Nephron (organoid): ENCODE data around the gene DPEP1.
A peak's percentile ranks its signal among the peaks of the same experiment; 100 is the strongest.

Source experiments
- H3K27ac Mint-ChIP-seq, 3 experiments: 2 replicates each; pipeline ENCODE4 v1.8.0; 2020; ENCODE audit warnings: mixed read lengths in 3 of 3, mild to moderate bottlenecking in 2 of 3, moderate library complexity in 1 of 3
- H3K27me3 Mint-ChIP-seq: 2 replicates; pipeline ENCODE4 v1.8.0; 2021; ENCODE audit warnings: low read depth, mild to moderate bottlenecking, moderate library complexity, mixed read lengths
- H3K36me3 Mint-ChIP-seq: 2 replicates; pipeline ENCODE4 v1.8.0; 2020; ENCODE audit warnings: low read depth, mixed read lengths
- H3K4me1 Mint-ChIP-seq: 2 replicates; pipeline ENCODE4 v1.8.0; 2020; ENCODE audit warnings: mixed read lengths
- H3K4me3 Mint-ChIP-seq, 3 experiments: 2 replicates each; pipeline ENCODE4 v1.8.0; 2020; ENCODE audit warnings: mild to moderate bottlenecking in 3 of 3, mixed read lengths in 3 of 3, moderate library complexity in 2 of 3
- H3K9me3 Mint-ChIP-seq: 2 replicates; pipeline ENCODE4 v1.8.0; 2020; ENCODE audit warnings: mixed read lengths
- TF ChIP-seq, protein P1 (sequence below), 3 experiments: fragments of 200-600 bp; sonication (generic); IDR thresholded peaks; one replicate each; pipeline ENCODE4 v1.5.0; 2021; ENCODE audit warnings: antibody characterized with exemption in 3 of 3; ENCODE audit not compliant: unreplicated experiment in 3 of 3

DPEP1 gene

DNA sequence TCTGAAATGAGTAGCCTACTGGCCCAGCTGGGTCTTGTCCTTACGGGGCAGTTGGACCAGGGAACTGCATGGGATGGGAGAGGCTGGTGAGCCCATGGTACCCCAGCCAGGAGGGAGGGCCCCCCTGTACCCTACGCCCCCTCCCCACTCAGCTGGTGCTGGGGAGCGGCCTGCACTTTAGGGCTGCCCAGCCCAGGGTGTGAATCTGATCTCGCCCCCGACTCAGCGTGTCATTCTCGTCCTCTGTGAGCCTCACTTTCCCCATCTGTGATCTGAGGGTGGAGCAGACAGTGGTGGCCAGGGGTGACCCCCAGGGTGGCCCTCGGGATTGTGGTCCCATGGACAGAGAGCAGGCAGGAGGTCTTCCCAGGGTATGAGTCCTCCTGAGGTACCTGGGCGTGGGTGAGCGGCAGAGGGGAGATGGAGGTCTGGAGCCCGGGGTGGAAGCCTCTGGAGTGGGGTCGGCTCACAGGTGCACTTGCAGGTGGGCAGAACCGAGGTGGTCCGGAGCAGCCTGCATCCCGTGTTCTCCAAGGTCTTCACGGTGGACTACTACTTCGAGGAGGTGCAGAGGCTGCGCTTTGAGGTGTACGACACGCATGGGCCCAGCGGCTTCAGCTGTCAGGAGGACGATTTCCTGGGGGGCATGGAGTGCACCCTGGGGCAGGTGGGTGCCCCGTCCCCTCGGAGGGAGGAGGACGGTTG lies 36.2 kb upstream of the DPEP1 start:
- H3K36me3 Mint-ChIP-seq: no peaks in the 10 kb centered on the region
- TF ChIP-seq, protein P1, sequence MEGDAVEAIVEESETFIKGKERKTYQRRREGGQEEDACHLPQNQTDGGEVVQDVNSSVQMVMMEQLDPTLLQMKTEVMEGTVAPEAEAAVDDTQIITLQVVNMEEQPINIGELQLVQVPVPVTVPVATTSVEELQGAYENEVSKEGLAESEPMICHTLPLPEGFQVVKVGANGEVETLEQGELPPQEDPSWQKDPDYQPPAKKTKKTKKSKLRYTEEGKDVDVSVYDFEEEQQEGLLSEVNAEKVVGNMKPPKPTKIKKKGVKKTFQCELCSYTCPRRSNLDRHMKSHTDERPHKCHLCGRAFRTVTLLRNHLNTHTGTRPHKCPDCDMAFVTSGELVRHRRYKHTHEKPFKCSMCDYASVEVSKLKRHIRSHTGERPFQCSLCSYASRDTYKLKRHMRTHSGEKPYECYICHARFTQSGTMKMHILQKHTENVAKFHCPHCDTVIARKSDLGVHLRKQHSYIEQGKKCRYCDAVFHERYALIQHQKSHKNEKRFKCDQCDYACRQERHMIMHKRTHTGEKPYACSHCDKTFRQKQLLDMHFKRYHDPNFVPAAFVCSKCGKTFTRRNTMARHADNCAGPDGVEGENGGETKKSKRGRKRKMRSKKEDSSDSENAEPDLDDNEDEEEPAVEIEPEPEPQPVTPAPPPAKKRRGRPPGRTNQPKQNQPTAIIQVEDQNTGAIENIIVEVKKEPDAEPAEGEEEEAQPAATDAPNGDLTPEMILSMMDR (IDR thresholded peaks at IDR 0.05; ENCODE audit: unreplicated experiment in 3 of 3): no peak
- H3K4me3 Mint-ChIP-seq: peak overlapping the region in 1 of 3 experiments; percentile 19
- H3K9me3 Mint-ChIP-seq: no peaks in the 10 kb centered on the region
- H3K27me3 Mint-ChIP-seq: peaks cover 46% of the 10 kb centered on the region
- H3K4me1 Mint-ChIP-seq: peaks cover 4% of the 10 kb centered on the region
- H3K27ac Mint-ChIP-seq: no peak overlapping the region

DNA sequence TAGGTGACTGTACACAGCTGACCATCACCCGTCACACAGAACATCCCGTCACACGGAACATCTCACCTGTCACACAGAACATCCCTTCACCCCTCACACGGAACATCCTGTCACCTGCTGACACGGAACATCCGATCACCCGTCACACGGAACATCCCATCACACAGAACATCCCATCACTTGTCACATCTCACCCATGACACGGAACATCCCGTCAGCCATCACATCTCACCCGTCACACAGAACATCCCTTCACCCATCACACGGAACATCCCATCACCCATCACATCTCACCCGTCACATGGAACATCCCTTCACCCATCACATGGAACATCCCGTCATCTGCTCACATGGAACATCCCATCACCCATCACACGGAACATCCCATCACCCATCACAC lies 34.1 kb upstream of the DPEP1 start:
- H3K9me3 Mint-ChIP-seq: no peaks in the 10 kb centered on the region
- H3K4me1 Mint-ChIP-seq: no peaks in the 10 kb centered on the region
- H3K27ac Mint-ChIP-seq: no peak overlapping the region
- no peak overlapping the region for H3K4me3 Mint-ChIP-seq
- TF ChIP-seq, protein P1 (IDR thresholded peaks at IDR 0.05; ENCODE audit: unreplicated experiment in 3 of 3): no peak
- H3K36me3 Mint-ChIP-seq: no peaks in the 10 kb centered on the region
- peaks cover 26% of the 10 kb centered on the region for H3K27me3 Mint-ChIP-seq

DNA sequence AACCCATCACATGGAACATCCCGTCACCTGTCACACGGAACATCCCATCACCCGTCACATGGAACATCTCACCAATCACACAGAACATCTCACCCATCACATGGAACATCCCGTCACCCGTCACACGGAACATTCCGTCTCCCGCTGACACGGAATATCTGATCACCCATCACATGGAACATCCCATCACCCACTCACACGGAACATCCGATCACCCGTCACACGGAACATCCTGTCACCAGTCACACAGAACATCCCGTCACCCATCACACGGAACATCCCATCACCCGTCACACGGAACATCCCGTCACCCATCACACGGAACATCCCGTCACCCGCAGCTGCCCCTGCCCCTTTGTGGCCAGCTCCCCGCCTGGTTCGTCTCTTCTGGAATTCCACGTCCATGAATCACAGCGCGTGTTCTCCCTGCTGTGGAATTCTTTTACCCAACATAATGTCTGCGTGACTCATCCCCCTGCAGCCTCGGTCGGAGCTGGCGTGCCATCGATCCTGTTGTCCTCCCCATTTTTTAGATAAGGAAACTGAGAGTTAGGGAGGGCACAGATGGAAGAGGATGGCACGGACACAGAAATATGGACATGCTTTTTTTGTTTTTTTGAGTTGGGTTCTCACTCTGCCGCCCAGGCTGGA lies 32.3 kb upstream of the DPEP1 start:
- H3K27ac Mint-ChIP-seq: no peak overlapping the region
- H3K36me3 Mint-ChIP-seq: no peaks in the 10 kb centered on the region
- no peak overlapping the region for H3K4me3 Mint-ChIP-seq
- H3K27me3 Mint-ChIP-seq: peaks cover 18% of the 10 kb centered on the region
- H3K9me3 Mint-ChIP-seq: no peaks in the 10 kb centered on the region
- TF ChIP-seq, protein P1 (IDR thresholded peaks at IDR 0.05; ENCODE audit: unreplicated experiment in 3 of 3): no peak
- no peaks in the 10 kb centered on the region for H3K4me1 Mint-ChIP-seq

DNA sequence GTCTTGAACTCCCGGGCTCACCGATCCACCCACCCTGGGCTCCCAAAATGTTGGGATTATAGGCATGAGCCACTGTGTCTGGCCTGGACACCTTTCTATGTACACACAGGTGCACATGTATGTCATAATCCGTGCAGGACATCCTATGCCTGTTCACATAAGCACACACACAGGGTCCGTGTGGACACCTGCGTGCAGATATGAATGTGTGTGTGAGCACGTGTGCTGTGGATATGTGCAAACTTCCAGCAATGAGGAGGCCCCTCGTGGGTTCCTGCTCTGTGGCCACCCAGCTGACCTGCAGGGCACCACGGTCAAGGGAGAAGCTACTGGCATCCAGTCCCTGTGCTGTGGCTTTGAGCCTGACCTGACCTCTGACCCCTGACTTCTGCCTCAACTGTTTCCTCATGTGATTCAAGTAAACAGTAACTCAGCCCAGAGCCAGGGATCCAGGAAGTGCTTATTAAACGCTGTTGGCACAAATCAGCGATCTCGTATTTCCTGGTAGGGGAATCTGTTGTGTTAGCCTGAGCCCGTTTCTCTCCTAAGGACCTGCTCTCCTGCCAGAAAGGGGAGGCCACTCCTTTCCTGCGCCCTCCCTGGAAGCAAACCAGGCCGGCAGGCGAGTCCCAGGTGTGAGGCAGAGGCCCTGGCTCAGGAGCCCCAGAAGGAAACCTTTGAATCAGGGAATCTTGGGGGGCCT lies 31.4 kb upstream of the DPEP1 start:
- no peak overlapping the region for H3K4me3 Mint-ChIP-seq
- no peaks in the 10 kb centered on the region for H3K36me3 Mint-ChIP-seq
- H3K27ac Mint-ChIP-seq: no peak overlapping the region
- H3K4me1 Mint-ChIP-seq: no peaks in the 10 kb centered on the region
- H3K9me3 Mint-ChIP-seq: no peaks in the 10 kb centered on the region
- TF ChIP-seq, protein P1 (IDR thresholded peaks at IDR 0.05; ENCODE audit: unreplicated experiment in 3 of 3): no peak
- H3K27me3 Mint-ChIP-seq: peaks cover 15% of the 10 kb centered on the region

DNA sequence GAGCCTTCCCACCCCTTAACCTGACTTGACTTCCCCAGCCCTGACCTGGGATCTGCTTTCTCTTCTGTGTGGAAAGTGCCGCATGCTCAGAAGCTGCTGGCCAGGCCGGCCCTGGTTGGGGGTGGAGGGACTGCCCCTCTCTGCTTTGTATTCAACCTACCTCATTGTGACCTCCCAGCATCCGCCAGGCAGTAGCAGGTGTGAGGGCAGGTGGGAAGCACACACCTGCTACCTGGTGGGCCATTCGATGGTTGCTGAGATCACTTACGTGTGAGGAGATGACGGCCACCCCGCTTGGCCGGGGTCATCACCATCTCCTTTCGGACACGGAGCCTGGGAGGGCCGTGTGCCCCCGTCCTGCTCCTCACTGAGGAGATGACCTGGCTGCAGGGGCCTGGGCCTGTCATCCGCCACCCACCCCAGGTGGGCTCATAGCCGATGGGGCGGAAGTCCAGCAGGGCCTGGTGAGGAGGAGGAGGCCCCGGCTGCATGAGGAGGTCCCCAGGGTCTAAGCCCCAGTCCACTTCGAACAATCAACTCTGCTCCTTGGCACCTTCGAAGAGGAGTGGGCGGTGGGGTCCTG lies 30.7 kb upstream of the DPEP1 start:
- H3K27ac Mint-ChIP-seq: no peak overlapping the region
- H3K9me3 Mint-ChIP-seq: no peaks in the 10 kb centered on the region

More for the DNA sequence above, 30.7 kb upstream of the DPEP1 start:
- Mint-ChIP-seq H3K27me3 (peaks cover 8% of the 10 kb centered on the region), H3K4me1 (no peaks in the 10 kb centered on the region), H3K4me3 (no peak overlapping the region), H3K36me3 (no peaks in the 10 kb centered on the region)
- TF ChIP-seq, protein P1 (IDR thresholded peaks at IDR 0.05; ENCODE audit: unreplicated experiment in 3 of 3): no peak
